PC-9 (cell line): ENCODE data around the gene ID4.

Source experiments
- CTCF ChIP-seq: fragments of 200-600 bp; sonication (generic); conservative IDR thresholded peaks from 2 replicates; pipeline ENCODE4 v1.6.1; 2017; ENCODE audit warnings: mixed run types, antibody characterized with exemption, mild to moderate bottlenecking, moderate library complexity
- EZH2 ChIP-seq: fragments of 200-600 bp; sonication (generic); IDR thresholded peaks from 2 replicates; pipeline ENCODE4 v1.8.0; 2017; ENCODE audit warnings: antibody characterized with exemption, low read depth

GRCh38 chr6:19795211-19795610 lies 42.0 kb upstream of the ID4 start:
- TF ChIP-seq CTCF (no peak), EZH2 (no peak)
